ENCODE measurements around the gene BRD3OS.

The BRD3OS gene

GRCh38 chr9:134036130-134036529 lies 10.8 kb downstream of the BRD3OS start:
- Histone ChIP-seq H3K9me3 (ENCODE audit: control insufficient read depth in 2 of 2, low read length in 2 of 2) (peaks cover 0 to 7% of the 10 kb centered on the region in 2 donors), H3K4me1 (ENCODE audit: control insufficient read depth, insufficient read depth, low read length) (peaks cover 3% of the 10 kb centered on the region), H3K36me3 (ENCODE audit: control insufficient read depth in 2 of 2, insufficient read depth in 2 of 2, low read length in 2 of 2) (peaks cover 52 to 61% of the 10 kb centered on the region in 2 donors), H3K27me3 (ENCODE audit: control insufficient read depth in 1 of 2, insufficient read depth in 2 of 2, low read length in 2 of 2) (no peaks in the 10 kb centered on the region), H3K27ac (ENCODE audit: low read length) (no peak overlapping the region), H3K4me3 (ENCODE audit: low read length in 2 of 2) (no peak overlapping the region), H3K9ac (ENCODE audit: low read length in 2 of 2) (no peak overlapping the region)

- H3K9me3 ChIP-seq (ENCODE audit: control insufficient read depth in 2 of 2, low read length in 2 of 2) = peaks cover 0 to 7% of the 10 kb centered on the region in 2 donors
- no peaks in the 10 kb centered on the region for H3K27me3 ChIP-seq (ENCODE audit: control insufficient read depth in 1 of 2, insufficient read depth in 2 of 2, low read length in 2 of 2)
- H3K4me3 ChIP-seq (ENCODE audit: low read length in 2 of 2) = no peak overlapping the region
- no peak overlapping the region for H3K27ac ChIP-seq (ENCODE audit: low read length)
- H3K36me3 ChIP-seq (ENCODE audit: control insufficient read depth in 2 of 2, insufficient read depth in 2 of 2, low read length in 2 of 2) = peaks cover 48 to 64% of the 10 kb centered on the region in 2 donors
- no peak overlapping the region for H3K9ac ChIP-seq (ENCODE audit: low read length in 2 of 2)
- H3K4me1 ChIP-seq (ENCODE audit: control insufficient read depth, insufficient read depth, low read length) = peaks cover 4% of the 10 kb centered on the region
Observed at GRCh38 chr9:134037641-134038040, 12.4 kb downstream of the BRD3OS start.

GRCh38 chr9:134039386-134040175 lies 14.3 kb downstream of the BRD3OS start:
- H3K4me1 ChIP-seq (ENCODE audit: control insufficient read depth, insufficient read depth, low read length) = peaks cover 4% of the 10 kb centered on the region
- H3K27ac ChIP-seq (ENCODE audit: low read length) = no peak overlapping the region
- no peak overlapping the region for H3K4me3 ChIP-seq (ENCODE audit: low read length in 2 of 2)
- no peaks in the 10 kb centered on the region for H3K27me3 ChIP-seq (ENCODE audit: control insufficient read depth in 1 of 2, insufficient read depth in 2 of 2, low read length in 2 of 2)
- H3K9ac ChIP-seq (ENCODE audit: low read length in 2 of 2) = no peak overlapping the region
- peaks cover 0 to 7% of the 10 kb centered on the region in 2 donors for H3K9me3 ChIP-seq (ENCODE audit: control insufficient read depth in 2 of 2, low read length in 2 of 2)
- peaks cover 37 to 57% of the 10 kb centered on the region in 2 donors for H3K36me3 ChIP-seq (ENCODE audit: control insufficient read depth in 2 of 2, insufficient read depth in 2 of 2, low read length in 2 of 2)

- H3K4me3 ChIP-seq (ENCODE audit: low read length in 2 of 2) = no peak overlapping the region
- H3K9ac ChIP-seq (ENCODE audit: low read length in 2 of 2) = no peak overlapping the region
- H3K36me3 ChIP-seq (ENCODE audit: control insufficient read depth in 2 of 2, insufficient read depth in 2 of 2, low read length in 2 of 2) = peaks cover 40 to 57% of the 10 kb centered on the region in 2 donors
- no peak overlapping the region for H3K27ac ChIP-seq (ENCODE audit: low read length)
- no peaks in the 10 kb centered on the region for H3K27me3 ChIP-seq (ENCODE audit: control insufficient read depth in 1 of 2, insufficient read depth in 2 of 2, low read length in 2 of 2)
- H3K4me1 ChIP-seq (ENCODE audit: control insufficient read depth, insufficient read depth, low read length) = peaks cover 4% of the 10 kb centered on the region
- H3K9me3 ChIP-seq (ENCODE audit: control insufficient read depth in 2 of 2, low read length in 2 of 2) = peaks cover 0 to 7% of the 10 kb centered on the region in 2 donors
Observed at GRCh38 chr9:134040176-134040565, 14.9 kb downstream of the BRD3OS start.

- Histone ChIP-seq H3K27ac (ENCODE audit: low read length) (no peak overlapping the region), H3K27me3 (ENCODE audit: control insufficient read depth in 1 of 2, insufficient read depth in 2 of 2, low read length in 2 of 2) (no peaks in the 10 kb centered on the region), H3K9me3 (ENCODE audit: control insufficient read depth in 2 of 2, low read length in 2 of 2) (peaks cover 0 to 7% of the 10 kb centered on the region in 2 donors), H3K4me1 (ENCODE audit: control insufficient read depth, insufficient read depth, low read length) (peaks cover 4% of the 10 kb centered on the region), H3K4me3 (ENCODE audit: low read length in 2 of 2) (no peak overlapping the region), H3K9ac (ENCODE audit: low read length in 2 of 2) (no peak overlapping the region), H3K36me3 (ENCODE audit: control insufficient read depth in 2 of 2, insufficient read depth in 2 of 2, low read length in 2 of 2) (peaks cover 38 to 57% of the 10 kb centered on the region in 2 donors)
Observed at GRCh38 chr9:134040781-134041648, 15.7 kb downstream of the BRD3OS start.

GRCh38 chr9:134041649-134041962 lies 16.3 kb downstream of the BRD3OS start:
- Histone ChIP-seq H3K36me3 (ENCODE audit: control insufficient read depth in 2 of 2, insufficient read depth in 2 of 2, low read length in 2 of 2) (peaks cover 35 to 59% of the 10 kb centered on the region in 2 donors), H3K27me3 (ENCODE audit: control insufficient read depth in 1 of 2, insufficient read depth in 2 of 2, low read length in 2 of 2) (no peaks in the 10 kb centered on the region), H3K4me1 (ENCODE audit: control insufficient read depth, insufficient read depth, low read length) (peaks cover 4% of the 10 kb centered on the region), H3K27ac (ENCODE audit: low read length) (no peak overlapping the region), H3K4me3 (ENCODE audit: low read length in 2 of 2) (no peak overlapping the region), H3K9ac (ENCODE audit: low read length in 2 of 2) (no peak overlapping the region), H3K9me3 (ENCODE audit: control insufficient read depth in 2 of 2, low read length in 2 of 2) (peaks cover 0 to 7% of the 10 kb centered on the region in 2 donors)

GRCh38 chr9:134043531-134043988 lies 18.3 kb downstream of the BRD3OS start:
- no peak overlapping the region for H3K4me3 ChIP-seq (ENCODE audit: low read length in 2 of 2)
- peaks cover 45 to 67% of the 10 kb centered on the region in 2 donors for H3K36me3 ChIP-seq (ENCODE audit: control insufficient read depth in 2 of 2, insufficient read depth in 2 of 2, low read length in 2 of 2)
- H3K27ac ChIP-seq (ENCODE audit: low read length) = no peak overlapping the region
- H3K4me1 ChIP-seq (ENCODE audit: control insufficient read depth, insufficient read depth, low read length) = peaks cover 4% of the 10 kb centered on the region
- no peaks in the 10 kb centered on the region for H3K9me3 ChIP-seq (ENCODE audit: control insufficient read depth in 2 of 2, low read length in 2 of 2)
- H3K9ac ChIP-seq (ENCODE audit: low read length in 2 of 2) = no peak overlapping the region
- H3K27me3 ChIP-seq (ENCODE audit: control insufficient read depth in 1 of 2, insufficient read depth in 2 of 2, low read length in 2 of 2) = no peaks in the 10 kb centered on the region

- H3K36me3 ChIP-seq (ENCODE audit: control insufficient read depth in 2 of 2, insufficient read depth in 2 of 2, low read length in 2 of 2) = peaks cover 38 to 61% of the 10 kb centered on the region in 2 donors
Observed at GRCh38 chr9:134044944-134045343, 19.7 kb downstream of the BRD3OS start.

GRCh38 chr9:134045841-134046544 lies 20.7 kb downstream of the BRD3OS start:
- Histone ChIP-seq H3K27ac (ENCODE audit: low read length) (no peak overlapping the region), H3K27me3 (ENCODE audit: control insufficient read depth in 1 of 2, insufficient read depth in 2 of 2, low read length in 2 of 2) (no peaks in the 10 kb centered on the region), H3K4me3 (ENCODE audit: low read length in 2 of 2) (no peak overlapping the region), H3K4me1 (ENCODE audit: control insufficient read depth, insufficient read depth, low read length) (peaks cover 10% of the 10 kb centered on the region), H3K9me3 (ENCODE audit: control insufficient read depth in 2 of 2, low read length in 2 of 2) (no peaks in the 10 kb centered on the region), H3K36me3 (ENCODE audit: control insufficient read depth in 2 of 2, insufficient read depth in 2 of 2, low read length in 2 of 2) (peaks cover 38 to 65% of the 10 kb centered on the region in 2 donors), H3K9ac (ENCODE audit: low read length in 2 of 2) (no peak overlapping the region)

More at GRCh38 chr9:134044944-134045343, 19.7 kb downstream of the BRD3OS start:
- Histone ChIP-seq H3K4me3 (ENCODE audit: low read length in 2 of 2) (no peak overlapping the region), H3K27ac (ENCODE audit: low read length) (no peak overlapping the region), H3K4me1 (ENCODE audit: control insufficient read depth, insufficient read depth, low read length) (peaks cover 11% of the 10 kb centered on the region), H3K27me3 (ENCODE audit: control insufficient read depth in 1 of 2, insufficient read depth in 2 of 2, low read length in 2 of 2) (no peaks in the 10 kb centered on the region), H3K9me3 (ENCODE audit: control insufficient read depth in 2 of 2, low read length in 2 of 2) (no peaks in the 10 kb centered on the region), H3K9ac (ENCODE audit: low read length in 2 of 2) (no peak overlapping the region)

GRCh38 chr9:134046894-134047681 lies 21.8 kb downstream of the BRD3OS start:
- Histone ChIP-seq H3K36me3 (ENCODE audit: control insufficient read depth in 2 of 2, insufficient read depth in 2 of 2, low read length in 2 of 2) (peaks cover 44 to 65% of the 10 kb centered on the region in 2 donors), H3K9me3 (ENCODE audit: control insufficient read depth in 2 of 2, low read length in 2 of 2) (no peaks in the 10 kb centered on the region), H3K4me1 (ENCODE audit: control insufficient read depth, insufficient read depth, low read length) (peaks cover 7% of the 10 kb centered on the region), H3K27ac (ENCODE audit: low read length) (no peak overlapping the region), H3K9ac (ENCODE audit: low read length in 2 of 2) (no peak overlapping the region), H3K4me3 (ENCODE audit: low read length in 2 of 2) (no peak overlapping the region), H3K27me3 (ENCODE audit: control insufficient read depth in 1 of 2, insufficient read depth in 2 of 2, low read length in 2 of 2) (no peaks in the 10 kb centered on the region)
